Mesendoderm (in vitro differentiated cells): ENCODE measurements around the gene ARL10.

Source experiments
- DNase-seq: peaks from one replicate; pipeline ENCODE4 v3.0.0; 2013
- H2AK5ac ChIP-seq: 2 replicates; pipeline ENCODE4 v1.6.1; 2013; ENCODE audit warnings: low read length, inconsistent platforms
- H2BK120ac ChIP-seq: 2 replicates; pipeline ENCODE4 v1.6.1; 2013; ENCODE audit warnings: low read depth, mild to moderate bottlenecking, low read length, moderate library complexity, mixed read lengths
- H2BK15ac ChIP-seq: replicated peaks from 2 replicates; pipeline ENCODE4 v1.6.1; 2013; ENCODE audit warnings: low read depth, mild to moderate bottlenecking, moderate library complexity
- H2BK5ac ChIP-seq: 2 replicates; pipeline ENCODE4 v1.6.1; 2013; ENCODE audit warnings: low read length, inconsistent platforms
- H3K18ac ChIP-seq: 2 replicates; pipeline ENCODE4 v1.6.1; 2013; ENCODE audit warnings: mild to moderate bottlenecking, low read length, mixed read lengths
- H3K23ac ChIP-seq: one replicate; pipeline ENCODE4 v1.6.1; 2013; ENCODE audit warnings: low read length
- H3K27ac ChIP-seq: 2 replicates; pipeline ENCODE4 v1.5.1; 2013; ENCODE audit warnings: low read depth, mild to moderate bottlenecking, inconsistent platforms, low read length, moderate library complexity
- H3K27me3 ChIP-seq: 2 replicates; pipeline ENCODE4 v1.6.1; 2013; ENCODE audit warnings: low read length, control low read depth, mild to moderate bottlenecking, inconsistent platforms; ENCODE audit not compliant: insufficient read depth, poor library complexity
- H3K36me3 ChIP-seq: 2 replicates; pipeline ENCODE4 v1.6.1; 2013; ENCODE audit warnings: low read length, inconsistent platforms; ENCODE audit not compliant: control insufficient read depth, insufficient read depth
- H3K4ac ChIP-seq: one replicate; pipeline ENCODE4 v1.6.1; 2013; ENCODE audit warnings: low read depth, mild to moderate bottlenecking, low read length, moderate library complexity
- H3K4me1 ChIP-seq: 2 replicates; pipeline ENCODE4 v1.6.1; 2013; ENCODE audit warnings: low read depth, low read length, inconsistent platforms; ENCODE audit not compliant: control insufficient read depth
- H3K4me2 ChIP-seq: 2 replicates; pipeline ENCODE4 v1.6.1; 2013; ENCODE audit warnings: low read length
- H3K4me3 ChIP-seq: 2 replicates; pipeline ENCODE4 v1.5.1; 2013; ENCODE audit warnings: mild to moderate bottlenecking, low read length
- H3K56ac ChIP-seq: one replicate; pipeline ENCODE4 v1.6.1; 2013; ENCODE audit warnings: low read length
- H3K79me1 ChIP-seq: 2 replicates; pipeline ENCODE4 v1.6.1; 2013; ENCODE audit warnings: low read length, inconsistent platforms
- H3K79me2 ChIP-seq: 2 replicates; pipeline ENCODE4 v1.6.1; 2013; ENCODE audit warnings: mild to moderate bottlenecking, low read length; ENCODE audit not compliant: control insufficient read depth, insufficient read depth
- H3K9ac ChIP-seq: 2 replicates; pipeline ENCODE4 v1.6.1; 2013; ENCODE audit warnings: low read length, inconsistent platforms
- H4K5ac ChIP-seq: one replicate; pipeline ENCODE4 v1.6.1; 2013; ENCODE audit warnings: low read length
- H4K8ac ChIP-seq: one replicate; pipeline ENCODE4 v1.6.1; 2013; ENCODE audit warnings: low read depth, mild to moderate bottlenecking, control low read depth, low read length, moderate library complexity
- WGBS: extraction: QIAGEN DNeasy Blood & Tissue Kit; methylation state at CpG from one replicate; pipeline ENCODE4 v1.1.7; 2013; ENCODE audit warnings: low lambda C conversion rate, missing lambda C conversion rate; ENCODE audit not compliant: insufficient coverage; ENCODE audit errors: extremely low coverage; 5-methylcytosine and 5-hydroxymethylcytosine counted together

ARL10 gene

DNA sequence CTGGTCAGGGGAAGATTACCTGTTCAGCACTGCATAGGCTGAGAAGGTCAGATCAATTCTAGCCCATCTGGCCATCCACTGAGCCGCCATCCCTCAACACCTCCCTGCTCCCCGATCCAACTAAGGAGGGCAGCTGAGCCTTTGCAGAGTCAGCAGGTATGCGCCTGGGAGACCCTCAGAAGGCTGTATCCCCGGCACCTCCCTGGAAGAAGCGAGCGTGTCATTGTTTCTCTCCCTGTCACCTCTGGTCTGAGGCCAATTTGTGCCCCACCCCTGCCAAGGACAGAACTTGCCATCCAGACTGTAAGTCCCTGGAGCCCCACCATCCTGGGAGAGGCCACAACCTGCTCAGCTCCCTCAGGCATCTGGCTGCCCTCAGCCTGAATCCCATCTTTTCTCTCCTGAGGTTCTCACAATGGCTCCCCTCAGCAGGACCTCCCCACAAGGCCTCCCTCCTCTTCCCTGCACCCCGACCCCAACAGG, 48.5 kb downstream of the ARL10 start:
- Histone ChIP-seq H3K4me2 (no peak overlapping the region), H3K4me3 (no peak overlapping the region), H3K27ac (no peak overlapping the region), H2BK5ac (no peak overlapping the region), H3K4ac (no peak overlapping the region), H3K4me1 (no peaks in the 10 kb centered on the region), H2AK5ac (no peak overlapping the region), H2BK15ac (no peak overlapping the region), H4K8ac (no peak overlapping the region), H3K79me1 (no peaks in the 10 kb centered on the region), H3K36me3 (no peaks in the 10 kb centered on the region), H3K79me2 (no peaks in the 10 kb centered on the region), H3K23ac (no peak overlapping the region), H3K56ac (no peak overlapping the region), H3K9ac (no peak overlapping the region), H3K27me3 (no peaks in the 10 kb centered on the region), H2BK120ac (no peak overlapping the region), H3K18ac (no peak overlapping the region), H4K5ac (no peak overlapping the region)
- WGBS, result no CpG with 5 or more reads among the region's 7 CpGs
- no peak for DNase-seq

- no peaks in the 10 kb centered on the region for H3K79me1 ChIP-seq
- no peak overlapping the region for H3K27ac ChIP-seq
- H3K4me2 ChIP-seq, result no peak overlapping the region
- H3K4me3 ChIP-seq, result no peak overlapping the region
- no peaks in the 10 kb centered on the region for H3K79me2 ChIP-seq
- no peak overlapping the region for H3K4ac ChIP-seq
- H2BK120ac ChIP-seq, result no peak overlapping the region
- no peak overlapping the region for H4K8ac ChIP-seq
- H4K5ac ChIP-seq, result no peak overlapping the region
- H3K18ac ChIP-seq, result no peak overlapping the region
- no peak overlapping the region for H3K56ac ChIP-seq
- no peaks in the 10 kb centered on the region for H3K4me1 ChIP-seq
- H2BK15ac ChIP-seq, result no peak overlapping the region
- no peak overlapping the region for H2BK5ac ChIP-seq
- no peak overlapping the region for H3K9ac ChIP-seq
- no peaks in the 10 kb centered on the region for H3K36me3 ChIP-seq
- no peak for DNase-seq
- H3K23ac ChIP-seq, result no peak overlapping the region
- no peak overlapping the region for H2AK5ac ChIP-seq
- H3K27me3 ChIP-seq, result no peaks in the 10 kb centered on the region
- WGBS, result no CpG with 5 or more reads among the region's 3 CpGs
Measured at GRCh38 chr5:176414704-176415103, 49.4 kb downstream of the ARL10 start.

DNA sequence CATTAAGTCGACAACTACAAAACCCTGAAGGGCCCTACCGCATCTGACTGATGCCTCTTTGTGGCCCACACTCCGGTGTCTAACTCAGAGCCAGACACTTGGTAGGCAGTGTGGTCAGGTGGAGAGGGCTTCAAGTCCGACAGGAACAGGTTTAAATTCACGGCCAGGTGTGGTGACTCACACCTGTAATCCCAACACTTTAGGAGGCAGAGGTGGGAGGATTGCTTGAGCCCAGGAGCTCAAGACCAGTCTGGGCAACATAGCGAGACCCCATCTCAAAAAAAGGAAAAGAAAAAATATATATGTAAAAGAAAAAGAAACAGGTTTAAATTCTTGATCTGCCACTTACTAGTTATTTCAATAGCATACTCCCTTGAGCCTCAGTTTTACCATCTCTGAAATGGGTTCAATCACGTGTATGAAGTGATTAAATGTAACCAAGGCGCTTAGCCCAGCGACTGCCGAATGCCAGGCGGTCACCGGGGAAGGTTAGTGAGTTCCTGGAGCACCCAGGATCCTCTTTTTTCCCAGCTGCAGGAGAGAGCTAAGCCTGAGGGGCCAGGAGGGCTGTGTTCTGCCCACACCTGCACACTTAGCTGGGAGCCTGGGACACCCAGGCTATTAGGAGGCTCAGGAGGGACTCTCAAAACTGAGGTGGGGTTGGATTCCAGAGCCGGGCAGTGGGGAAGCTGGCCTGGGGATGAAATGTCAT, 50.1 kb downstream of the ARL10 start:
- no peaks in the 10 kb centered on the region for H3K79me1 ChIP-seq
- no peak overlapping the region for H2AK5ac ChIP-seq
- H3K4me2 ChIP-seq, result peak overlapping the region; percentile 68
- no peak overlapping the region for H4K5ac ChIP-seq
- no peak overlapping the region for H2BK5ac ChIP-seq
- H3K18ac ChIP-seq, result no peak overlapping the region
- H2BK120ac ChIP-seq, result no peak overlapping the region
- H3K4me1 ChIP-seq, result no peaks in the 10 kb centered on the region
- H3K79me2 ChIP-seq, result no peaks in the 10 kb centered on the region
- H3K4ac ChIP-seq, result no peak overlapping the region
- H4K8ac ChIP-seq, result no peak overlapping the region
- H3K4me3 ChIP-seq, result peak overlapping the region; percentile 68
- DNase-seq, result no peak
- peak overlapping the region; percentile 83 for H3K56ac ChIP-seq
- H2BK15ac ChIP-seq, result no peak overlapping the region
- no CpG with 5 or more reads among the region's 13 CpGs for WGBS
- no peaks in the 10 kb centered on the region for H3K27me3 ChIP-seq
- H3K27ac ChIP-seq, result peak overlapping the region; percentile 63
- H3K36me3 ChIP-seq, result no peaks in the 10 kb centered on the region
- peak overlapping the region; percentile 71 for H3K9ac ChIP-seq
- H3K23ac ChIP-seq, result no peak overlapping the region

DNA sequence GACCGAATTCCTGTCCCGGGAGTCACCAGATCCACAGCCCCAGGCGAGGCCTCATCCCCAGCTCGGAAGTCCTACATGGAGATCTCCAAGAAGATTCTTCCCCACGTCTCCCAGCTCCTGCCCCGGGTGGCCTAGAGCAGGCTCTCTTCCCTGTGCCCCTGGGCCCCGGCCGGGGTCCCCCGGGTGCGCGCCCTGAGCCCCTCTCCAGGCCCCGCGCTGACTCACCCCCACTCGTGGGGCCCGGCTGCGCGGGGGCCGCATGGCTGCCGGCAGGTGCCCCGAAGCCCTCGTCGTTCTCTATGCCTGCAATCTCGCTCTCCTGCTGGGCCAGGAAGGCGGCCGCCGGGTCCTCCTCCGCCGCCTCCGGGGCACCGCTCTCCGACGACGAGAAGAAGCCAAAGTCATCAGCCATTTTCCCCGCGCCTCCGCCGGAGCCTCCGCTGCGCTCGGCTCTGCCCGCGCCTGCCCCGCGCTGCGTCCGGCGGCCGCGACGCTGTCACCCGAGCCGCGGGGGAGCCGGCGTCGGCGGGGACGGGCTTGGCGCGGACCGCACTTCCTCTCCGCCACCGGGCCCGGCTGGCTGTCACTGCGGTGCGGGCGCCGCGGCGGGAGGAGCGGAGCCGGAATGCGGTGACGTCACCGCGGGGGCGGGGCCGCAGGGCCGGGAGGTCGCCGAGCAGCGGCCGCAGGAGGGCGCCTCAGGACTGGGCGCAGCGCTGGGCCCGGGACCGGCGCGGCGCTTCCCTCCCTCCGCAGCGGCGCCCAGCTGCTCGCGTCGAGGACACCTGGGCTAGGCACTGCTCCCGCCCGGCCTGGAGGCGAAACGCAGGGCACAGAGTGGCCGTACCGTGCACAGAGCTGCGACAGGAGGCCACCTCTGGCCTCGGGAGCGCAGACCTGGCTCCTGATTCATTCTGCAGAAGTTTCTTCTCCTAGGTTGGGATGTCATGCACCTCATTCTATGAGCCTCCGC, 51.0 kb downstream of the ARL10 start, which contains the start of gene CLTB:
TSS of gene CLTB (minus strand) at position 588 of the 973 bp plus-strand sequence. CDS start at position 412, 176 bp downstream.
- Histone ChIP-seq H3K4me2 (peak within 1 kb of the TSS; percentile 68), H2BK120ac (no peak within 1 kb of the TSS)
- peak; percentile 91 for DNase-seq

DNA sequence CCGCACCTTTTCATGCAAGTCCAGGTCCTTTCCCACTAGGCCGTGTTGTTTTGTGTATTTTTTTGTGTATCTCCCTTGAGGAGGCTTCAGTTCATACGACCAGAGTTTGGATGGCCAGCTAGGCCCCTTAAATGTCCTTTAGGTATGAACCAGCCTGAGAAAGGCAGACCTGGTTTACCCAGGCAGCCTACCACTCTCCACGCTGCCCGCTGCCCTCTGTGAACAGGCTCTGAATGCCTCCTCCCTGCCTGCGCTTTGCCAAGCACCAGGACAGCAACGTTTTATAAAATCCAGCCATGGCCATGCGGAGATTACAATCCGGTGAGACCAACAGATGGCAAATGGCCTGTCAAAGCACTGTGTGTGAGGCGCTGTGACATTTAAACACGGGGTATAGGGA, 51.7 kb downstream of the ARL10 start:
- Histone ChIP-seq H3K27ac (no peak overlapping the region), H3K23ac (no peak overlapping the region), H2BK5ac (no peak overlapping the region), H3K79me1 (no peaks in the 10 kb centered on the region), H3K4me2 (no peak overlapping the region), H3K36me3 (no peaks in the 10 kb centered on the region), H3K79me2 (no peaks in the 10 kb centered on the region), H2AK5ac (no peak overlapping the region), H4K5ac (no peak overlapping the region), H3K18ac (no peak overlapping the region), H3K56ac (peak overlapping the region; percentile 39), H2BK120ac (no peak overlapping the region), H3K9ac (peak overlapping the region; percentile 1), H4K8ac (no peak overlapping the region), H2BK15ac (no peak overlapping the region), H3K4me1 (no peaks in the 10 kb centered on the region), H3K27me3 (no peaks in the 10 kb centered on the region), H3K4me3 (no peak overlapping the region), H3K4ac (no peak overlapping the region)
- WGBS, result no CpG with 5 or more reads among the region's 11 CpGs
- DNase-seq, result no peak

More for the DNA sequence above, 51.0 kb downstream of the ARL10 start, which contains the start of gene CLTB:
- Histone ChIP-seq H3K79me2 (no peaks in the 10 kb centered on the region), H3K27ac (peak within 1 kb of the TSS; percentile 63), H4K8ac (no peak within 1 kb of the TSS), H3K79me1 (no peaks in the 10 kb centered on the region), H2AK5ac (no peak within 1 kb of the TSS), H3K23ac (no peak within 1 kb of the TSS), H3K18ac (peak within 1 kb of the TSS; percentile 7), H3K27me3 (no peaks in the 10 kb centered on the region), H3K56ac (peak within 1 kb of the TSS; percentile 83), H3K36me3 (no peaks in the 10 kb centered on the region), H4K5ac (no peak within 1 kb of the TSS), H2BK5ac (no peak within 1 kb of the TSS), H3K9ac (peak within 1 kb of the TSS; percentile 71), H3K4ac (no peak within 1 kb of the TSS), H3K4me1 (no peaks in the 10 kb centered on the region), H2BK15ac (no peak within 1 kb of the TSS), H3K4me3 (peak within 1 kb of the TSS; percentile 68)
- no CpG with 5 or more reads among the region's 107 CpGs for WGBS
